Measurements from ENCODE around the gene PPP1R12A.

Gene PPP1R12A

DNA sequence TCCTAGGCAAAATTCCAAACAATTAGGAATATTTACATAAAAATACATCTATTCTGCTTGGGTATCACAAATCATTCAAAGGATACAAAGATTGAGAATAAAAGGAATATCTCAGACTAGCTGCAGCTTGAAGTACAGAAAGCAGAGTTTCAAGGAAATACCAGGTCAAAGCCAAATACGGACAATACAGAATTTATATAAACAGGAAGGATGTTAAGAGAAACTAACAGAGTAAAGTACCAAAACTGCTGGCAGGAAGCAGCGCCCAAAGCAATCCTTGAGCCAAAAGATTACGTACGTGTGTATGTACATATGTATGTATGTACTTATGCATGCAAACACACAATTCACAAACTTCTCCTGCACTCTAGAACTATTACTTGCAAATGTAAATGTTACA is 86.6 kb downstream of the PPP1R12A start:
- H3K4me3 ChIP-seq (ENCODE audit: low read depth in 1 of 2, low read length in 2 of 2) = no peak overlapping the region
- no peak overlapping the region for H3K27ac ChIP-seq (ENCODE audit: low read depth, low read length)
- H3K36me3 ChIP-seq (ENCODE audit: control insufficient read depth in 1 of 2, insufficient read depth in 2 of 2, low read length in 2 of 2) = peaks cover 9% of the 10 kb centered on the region in 2 donors
- H3K27me3 ChIP-seq (ENCODE audit: control insufficient read depth in 1 of 2, insufficient read depth in 2 of 2, low read length in 2 of 2) = no peaks in the 10 kb centered on the region
- no peak overlapping the region for H3K9ac ChIP-seq (ENCODE audit: low read depth in 1 of 2, low read length in 2 of 2)
- H3K4me1 ChIP-seq (ENCODE audit: control insufficient read depth in 1 of 2, insufficient read depth in 2 of 2, low read length in 2 of 2) = no peaks in the 10 kb centered on the region
- no peaks in the 10 kb centered on the region for H3K9me3 ChIP-seq (ENCODE audit: control insufficient read depth in 1 of 2, low read length in 2 of 2)

DNA sequence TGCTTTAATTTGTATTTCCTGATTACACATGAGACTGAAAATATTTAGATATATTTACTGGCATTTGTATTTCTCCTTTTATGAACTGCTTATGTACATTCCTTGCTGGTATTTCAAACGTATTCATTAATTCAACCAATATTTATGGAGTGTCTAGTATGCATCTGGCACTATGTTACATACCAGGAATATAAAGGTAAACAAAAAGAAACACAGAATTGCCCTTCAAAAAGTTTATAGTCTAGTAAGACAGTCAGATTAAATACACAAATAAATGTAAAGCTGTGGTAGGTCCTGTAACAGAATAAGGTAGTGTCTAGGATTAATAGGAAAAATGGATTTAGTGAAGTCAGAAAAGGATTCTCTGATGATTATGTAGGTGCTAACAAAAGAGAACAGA is 87.5 kb downstream of the PPP1R12A start:
- no peak overlapping the region for H3K9ac ChIP-seq (ENCODE audit: low read depth in 1 of 2, low read length in 2 of 2)

GRCh38 chr12:79844693-79845092 is 90.2 kb downstream of the PPP1R12A start:
- H3K27ac ChIP-seq (ENCODE audit: low read depth, low read length) = no peak overlapping the region
- no peak overlapping the region for H3K4me3 ChIP-seq (ENCODE audit: low read depth in 1 of 2, low read length in 2 of 2)
- H3K36me3 ChIP-seq (ENCODE audit: control insufficient read depth in 1 of 2, insufficient read depth in 2 of 2, low read length in 2 of 2) = peaks cover 9 to 19% of the 10 kb centered on the region in 2 donors
- H3K27me3 ChIP-seq (ENCODE audit: control insufficient read depth in 1 of 2, insufficient read depth in 2 of 2, low read length in 2 of 2) = no peaks in the 10 kb centered on the region
- H3K4me1 ChIP-seq (ENCODE audit: control insufficient read depth in 1 of 2, insufficient read depth in 2 of 2, low read length in 2 of 2) = no peaks in the 10 kb centered on the region
- no peak overlapping the region for H3K9ac ChIP-seq (ENCODE audit: low read depth in 1 of 2, low read length in 2 of 2)
- H3K9me3 ChIP-seq (ENCODE audit: control insufficient read depth in 1 of 2, low read length in 2 of 2) = peaks cover 0 to 3% of the 10 kb centered on the region in 2 donors

More for the DNA sequence above, 87.5 kb downstream of the PPP1R12A start:
- no peaks in the 10 kb centered on the region for H3K27me3 ChIP-seq (ENCODE audit: control insufficient read depth in 1 of 2, insufficient read depth in 2 of 2, low read length in 2 of 2)
- peaks cover 9 to 13% of the 10 kb centered on the region in 2 donors for H3K36me3 ChIP-seq (ENCODE audit: control insufficient read depth in 1 of 2, insufficient read depth in 2 of 2, low read length in 2 of 2)
- no peak overlapping the region for H3K4me3 ChIP-seq (ENCODE audit: low read depth in 1 of 2, low read length in 2 of 2)
- no peaks in the 10 kb centered on the region for H3K9me3 ChIP-seq (ENCODE audit: control insufficient read depth in 1 of 2, low read length in 2 of 2)
- no peaks in the 10 kb centered on the region for H3K4me1 ChIP-seq (ENCODE audit: control insufficient read depth in 1 of 2, insufficient read depth in 2 of 2, low read length in 2 of 2)
- no peak overlapping the region for H3K27ac ChIP-seq (ENCODE audit: low read depth, low read length)

DNA sequence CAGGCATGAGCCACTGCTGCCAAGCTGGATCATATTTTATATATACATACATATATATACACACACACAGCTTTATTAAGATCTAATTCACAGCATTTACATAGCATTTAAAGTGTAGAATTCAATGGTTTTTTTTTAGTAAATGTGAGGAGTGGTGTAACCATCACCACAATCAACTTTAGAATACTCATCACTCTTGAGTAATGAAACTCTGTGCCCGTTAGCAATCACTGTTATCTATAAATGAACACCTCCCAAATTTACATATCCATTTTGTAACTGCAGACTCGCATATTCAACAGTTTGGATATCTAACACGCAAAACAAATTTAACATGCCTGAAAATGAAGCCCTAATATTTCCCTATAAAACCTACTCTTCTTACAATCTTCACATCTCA is 90.9 kb downstream of the PPP1R12A start:
- Histone ChIP-seq H3K4me1 (ENCODE audit: control insufficient read depth in 1 of 2, insufficient read depth in 2 of 2, low read length in 2 of 2) (no peaks in the 10 kb centered on the region), H3K4me3 (ENCODE audit: low read depth in 1 of 2, low read length in 2 of 2) (no peak overlapping the region), H3K27ac (ENCODE audit: low read depth, low read length) (no peak overlapping the region), H3K36me3 (ENCODE audit: control insufficient read depth in 1 of 2, insufficient read depth in 2 of 2, low read length in 2 of 2) (peaks cover 9 to 24% of the 10 kb centered on the region in 2 donors), H3K9ac (ENCODE audit: low read depth in 1 of 2, low read length in 2 of 2) (no peak overlapping the region), H3K9me3 (ENCODE audit: control insufficient read depth in 1 of 2, low read length in 2 of 2) (peaks cover 4 to 6% of the 10 kb centered on the region in 2 donors), H3K27me3 (ENCODE audit: control insufficient read depth in 1 of 2, insufficient read depth in 2 of 2, low read length in 2 of 2) (no peaks in the 10 kb centered on the region)

DNA sequence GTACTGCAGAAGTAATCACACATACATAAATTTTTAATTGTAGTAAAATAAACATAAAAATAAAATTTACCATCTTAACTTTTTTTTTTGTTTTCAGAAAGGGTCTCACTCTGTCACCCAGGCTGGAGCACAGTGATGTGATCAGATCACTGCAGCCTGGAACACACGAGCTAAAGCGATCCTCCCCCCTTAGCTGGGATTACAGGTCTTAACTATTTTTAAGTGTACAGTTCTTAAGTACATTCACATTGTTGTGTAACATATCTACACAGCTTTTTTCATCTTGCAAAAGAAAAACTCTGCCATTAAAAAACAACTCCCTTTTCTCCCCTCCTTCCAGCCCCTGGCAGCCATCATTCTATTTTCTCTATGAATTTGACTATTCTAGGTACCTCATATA is 92.3 kb downstream of the PPP1R12A start:
- Histone ChIP-seq H3K9ac (ENCODE audit: low read depth in 1 of 2, low read length in 2 of 2) (no peak overlapping the region), H3K36me3 (ENCODE audit: control insufficient read depth in 1 of 2, insufficient read depth in 2 of 2, low read length in 2 of 2) (peaks cover 9 to 29% of the 10 kb centered on the region in 2 donors), H3K4me3 (ENCODE audit: low read depth in 1 of 2, low read length in 2 of 2) (no peak overlapping the region), H3K4me1 (ENCODE audit: control insufficient read depth in 1 of 2, insufficient read depth in 2 of 2, low read length in 2 of 2) (no peaks in the 10 kb centered on the region), H3K9me3 (ENCODE audit: control insufficient read depth in 1 of 2, low read length in 2 of 2) (peaks cover 6 to 17% of the 10 kb centered on the region in 2 donors), H3K27me3 (ENCODE audit: control insufficient read depth in 1 of 2, insufficient read depth in 2 of 2, low read length in 2 of 2) (no peaks in the 10 kb centered on the region), H3K27ac (ENCODE audit: low read depth, low read length) (no peak overlapping the region)

DNA sequence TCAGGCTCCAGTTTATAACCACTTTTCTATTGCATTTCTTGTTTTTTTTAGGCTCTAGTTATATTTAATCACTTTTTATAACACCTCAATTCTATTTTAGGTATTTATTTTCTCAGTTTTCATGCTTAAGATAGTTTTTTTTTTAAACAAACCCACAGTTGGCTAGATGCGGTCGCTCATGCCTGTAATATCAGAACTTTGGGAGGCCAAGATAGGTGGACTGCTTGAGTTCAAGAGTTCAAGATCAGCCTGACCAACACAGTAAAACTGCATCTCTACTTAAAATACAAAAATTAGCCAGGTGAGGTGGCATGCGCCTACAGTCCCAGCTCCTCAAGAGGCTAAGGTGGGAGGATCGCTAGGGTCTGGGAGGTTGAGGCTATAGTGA is 93.0 kb downstream of the PPP1R12A start:
- Histone ChIP-seq H3K9me3 (ENCODE audit: control insufficient read depth in 1 of 2, low read length in 2 of 2) (peaks cover 6 to 17% of the 10 kb centered on the region in 2 donors), H3K4me1 (ENCODE audit: control insufficient read depth in 1 of 2, insufficient read depth in 2 of 2, low read length in 2 of 2) (no peaks in the 10 kb centered on the region), H3K4me3 (ENCODE audit: low read depth in 1 of 2, low read length in 2 of 2) (no peak overlapping the region), H3K27ac (ENCODE audit: low read depth, low read length) (no peak overlapping the region), H3K36me3 (ENCODE audit: control insufficient read depth in 1 of 2, insufficient read depth in 2 of 2, low read length in 2 of 2) (peaks cover 9 to 29% of the 10 kb centered on the region in 2 donors), H3K9ac (ENCODE audit: low read depth in 1 of 2, low read length in 2 of 2) (no peak overlapping the region), H3K27me3 (ENCODE audit: control insufficient read depth in 1 of 2, insufficient read depth in 2 of 2, low read length in 2 of 2) (no peaks in the 10 kb centered on the region)

DNA sequence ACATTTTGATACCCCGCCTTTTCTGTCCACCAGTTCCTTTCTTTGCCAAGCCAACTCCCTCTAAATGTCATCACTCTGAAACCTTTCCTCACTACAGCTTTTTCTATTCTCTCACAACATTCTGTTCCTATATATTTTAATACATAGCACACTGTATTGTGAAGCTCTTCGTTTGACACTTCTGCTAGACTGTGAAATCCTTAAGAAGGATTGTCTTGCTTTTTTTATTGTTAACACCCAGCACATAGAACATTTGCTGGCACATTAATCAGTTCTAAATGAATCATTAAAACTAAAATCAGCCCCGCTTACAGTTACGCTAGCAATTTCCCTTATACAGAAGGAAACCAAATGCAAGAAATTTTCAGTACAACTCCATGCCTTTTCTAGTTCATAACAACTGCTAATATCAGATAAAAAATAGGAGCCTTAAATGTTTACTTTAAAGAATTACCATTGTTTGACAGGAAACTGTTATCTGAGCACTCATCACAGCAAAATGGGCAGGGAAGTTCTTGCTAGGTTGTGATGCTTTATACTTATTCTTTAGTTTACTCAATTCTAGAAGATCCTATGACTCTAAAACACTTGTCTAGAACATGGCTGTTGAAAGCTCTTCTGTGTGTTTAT is 93.5 kb downstream of the PPP1R12A start:
- Histone ChIP-seq H3K9me3 (ENCODE audit: control insufficient read depth in 1 of 2, low read length in 2 of 2) (peaks cover 6 to 17% of the 10 kb centered on the region in 2 donors), H3K36me3 (ENCODE audit: control insufficient read depth in 1 of 2, insufficient read depth in 2 of 2, low read length in 2 of 2) (peaks cover 9 to 29% of the 10 kb centered on the region in 2 donors), H3K9ac (ENCODE audit: low read depth in 1 of 2, low read length in 2 of 2) (no peak overlapping the region), H3K27me3 (ENCODE audit: control insufficient read depth in 1 of 2, insufficient read depth in 2 of 2, low read length in 2 of 2) (no peaks in the 10 kb centered on the region), H3K4me3 (ENCODE audit: low read depth in 1 of 2, low read length in 2 of 2) (no peak overlapping the region), H3K27ac (ENCODE audit: low read depth, low read length) (no peak overlapping the region), H3K4me1 (ENCODE audit: control insufficient read depth in 1 of 2, insufficient read depth in 2 of 2, low read length in 2 of 2) (no peaks in the 10 kb centered on the region)

GRCh38 chr12:79838359-79838758 is 96.5 kb downstream of the PPP1R12A start:
- H3K36me3 ChIP-seq (ENCODE audit: control insufficient read depth in 1 of 2, insufficient read depth in 2 of 2, low read length in 2 of 2) = peaks cover 4 to 20% of the 10 kb centered on the region in 2 donors
- H3K4me1 ChIP-seq (ENCODE audit: control insufficient read depth in 1 of 2, insufficient read depth in 2 of 2, low read length in 2 of 2) = no peaks in the 10 kb centered on the region
- no peak overlapping the region for H3K9ac ChIP-seq (ENCODE audit: low read depth in 1 of 2, low read length in 2 of 2)
- no peaks in the 10 kb centered on the region for H3K27me3 ChIP-seq (ENCODE audit: control insufficient read depth in 1 of 2, insufficient read depth in 2 of 2, low read length in 2 of 2)
- H3K4me3 ChIP-seq (ENCODE audit: low read depth in 1 of 2, low read length in 2 of 2) = no peak overlapping the region
- H3K9me3 ChIP-seq (ENCODE audit: control insufficient read depth in 1 of 2, low read length in 2 of 2) = peaks cover 6 to 17% of the 10 kb centered on the region in 2 donors
- no peak overlapping the region for H3K27ac ChIP-seq (ENCODE audit: low read depth, low read length)

DNA sequence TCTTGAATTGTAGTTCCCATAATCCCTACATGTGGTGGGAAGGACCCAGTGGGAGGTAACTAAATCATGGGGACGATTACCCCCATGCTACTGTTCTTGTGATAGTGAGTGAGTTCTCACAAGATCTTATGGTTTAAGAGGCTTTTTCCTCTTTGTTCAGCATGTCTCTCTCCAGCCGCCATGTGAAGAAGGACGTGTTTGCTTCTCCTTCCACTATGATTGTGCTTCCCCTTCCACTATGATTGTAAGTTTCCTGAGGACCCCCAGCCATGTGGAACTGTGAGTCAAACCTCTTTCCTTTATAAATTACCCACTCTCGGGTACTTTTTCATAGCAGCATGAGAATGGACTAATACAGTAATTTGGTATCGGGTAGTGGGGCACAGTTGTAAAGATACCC is 97.3 kb downstream of the PPP1R12A start:
- H3K4me1 ChIP-seq (ENCODE audit: control insufficient read depth in 1 of 2, insufficient read depth in 2 of 2, low read length in 2 of 2) = no peaks in the 10 kb centered on the region
- peaks cover 6 to 17% of the 10 kb centered on the region in 2 donors for H3K9me3 ChIP-seq (ENCODE audit: control insufficient read depth in 1 of 2, low read length in 2 of 2)
- H3K36me3 ChIP-seq (ENCODE audit: control insufficient read depth in 1 of 2, insufficient read depth in 2 of 2, low read length in 2 of 2) = peaks cover 4 to 17% of the 10 kb centered on the region in 2 donors
- H3K4me3 ChIP-seq (ENCODE audit: low read depth in 1 of 2, low read length in 2 of 2) = no peak overlapping the region
- H3K27me3 ChIP-seq (ENCODE audit: control insufficient read depth in 1 of 2, insufficient read depth in 2 of 2, low read length in 2 of 2) = no peaks in the 10 kb centered on the region
- no peak overlapping the region for H3K27ac ChIP-seq (ENCODE audit: low read depth, low read length)
- no peak overlapping the region for H3K9ac ChIP-seq (ENCODE audit: low read depth in 1 of 2, low read length in 2 of 2)

DNA sequence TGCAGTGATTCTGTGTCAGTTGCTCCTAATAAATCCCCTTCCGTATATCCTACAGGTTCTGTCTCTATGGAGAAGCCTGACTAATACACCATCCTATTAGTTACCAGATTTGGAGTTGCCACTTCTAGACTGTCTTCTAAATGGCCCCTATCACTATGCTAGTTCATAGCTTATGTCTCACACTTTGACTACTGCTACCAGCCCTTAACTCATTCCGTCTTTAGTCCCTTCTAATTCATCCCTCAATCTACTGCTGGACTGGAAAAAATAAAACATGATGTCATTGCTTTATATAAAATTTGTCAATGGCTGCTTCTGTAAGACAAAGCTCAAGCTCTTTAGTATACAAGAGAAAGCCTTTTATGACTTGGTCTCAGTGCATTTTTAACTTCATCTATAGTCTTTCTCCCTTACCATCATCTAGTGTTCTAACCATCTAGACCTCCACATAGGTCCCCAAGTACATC is 99.5 kb downstream of the PPP1R12A start:
- peaks cover 6 to 17% of the 10 kb centered on the region in 2 donors for H3K9me3 ChIP-seq (ENCODE audit: control insufficient read depth in 1 of 2, low read length in 2 of 2)
- H3K27ac ChIP-seq (ENCODE audit: low read depth, low read length) = no peak overlapping the region
- H3K27me3 ChIP-seq (ENCODE audit: control insufficient read depth in 1 of 2, insufficient read depth in 2 of 2, low read length in 2 of 2) = no peaks in the 10 kb centered on the region
- no peak overlapping the region for H3K4me3 ChIP-seq (ENCODE audit: low read depth in 1 of 2, low read length in 2 of 2)
- H3K36me3 ChIP-seq (ENCODE audit: control insufficient read depth in 1 of 2, insufficient read depth in 2 of 2, low read length in 2 of 2) = peaks cover 6 to 17% of the 10 kb centered on the region in 2 donors
- H3K9ac ChIP-seq (ENCODE audit: low read depth in 1 of 2, low read length in 2 of 2) = no peak overlapping the region
- no peaks in the 10 kb centered on the region for H3K4me1 ChIP-seq (ENCODE audit: control insufficient read depth in 1 of 2, insufficient read depth in 2 of 2, low read length in 2 of 2)

Data from duodenal mucosa (tissue), 2 donors.